Measurements from ENCODE around the gene TMEM100.
A peak's percentile ranks its signal among the peaks of the same experiment; 100 is the strongest.

Gene TMEM100

GRCh38 chr17:55722742-55723487, at the start of gene TMEM100:
Gene TMEM100 (minus strand): TSS chr17:55722864. CDS start chr17:55721070, 1,794 bp downstream.
- DNase-seq, result no peak

- no peak for DNase-seq
These were observed 49.4 kb upstream of the TMEM100 start for GRCh38 chr17:55772086-55772485.

GRCh38 chr17:55770196-55770870, 47.7 kb upstream of the TMEM100 start:
- no peak for DNase-seq

GRCh38 chr17:55769625-55770000, 46.9 kb upstream of the TMEM100 start:
- DNase-seq, result no peak

- no peak for DNase-seq
These were observed 46.4 kb upstream of the TMEM100 start for GRCh38 chr17:55768936-55769624.

- no peak for DNase-seq
These were observed 42.8 kb upstream of the TMEM100 start for GRCh38 chr17:55765472-55765871.

GRCh38 chr17:55764610-55765009, 41.9 kb upstream of the TMEM100 start:
- DNase-seq, result no peak

GRCh38 chr17:55763856-55764255, 41.2 kb upstream of the TMEM100 start:
- DNase-seq, result no peak

- no peak for DNase-seq
These were observed 39.6 kb upstream of the TMEM100 start for GRCh38 chr17:55762086-55762858.

- no peak for DNase-seq
These were observed 38.1 kb upstream of the TMEM100 start for GRCh38 chr17:55760643-55761355.

GRCh38 chr17:55758171-55758570, 35.5 kb upstream of the TMEM100 start:
- DNase-seq, result no peak

GRCh38 chr17:55757659-55758058, 35.0 kb upstream of the TMEM100 start:
- DNase-seq, result no peak

GRCh38 chr17:55756689-55757088, 34.0 kb upstream of the TMEM100 start:
- no peak for DNase-seq

- no peak for DNase-seq
These were observed 29.1 kb upstream of the TMEM100 start for GRCh38 chr17:55751720-55752250.

- peak; percentile 60 to 64 (median 63) for DNase-seq
These were observed 28.3 kb upstream of the TMEM100 start, which contains the start of gene PCTP for GRCh38 chr17:55750750-55751657. Gene PCTP (plus strand): TSS chr17:55751051. CDS start chr17:55751104, 53 bp downstream.

- no peak for DNase-seq
These were observed 27.3 kb upstream of the TMEM100 start for GRCh38 chr17:55749985-55750384.

- no peak for DNase-seq
These were observed 26.2 kb upstream of the TMEM100 start for GRCh38 chr17:55748841-55749240.

- DNase-seq, result no peak
These were observed 24.5 kb upstream of the TMEM100 start for GRCh38 chr17:55747209-55747608.

- DNase-seq, result no peak
These were observed 23.8 kb upstream of the TMEM100 start for GRCh38 chr17:55746466-55746865.

GRCh38 chr17:55745258-55745657, 22.6 kb upstream of the TMEM100 start:
- no peak for DNase-seq

Data from activated CD4-positive, CD25-positive, alpha-beta regulatory T cell (primary cell).